ENCODE data around the gene KCNJ5.

DNA sequence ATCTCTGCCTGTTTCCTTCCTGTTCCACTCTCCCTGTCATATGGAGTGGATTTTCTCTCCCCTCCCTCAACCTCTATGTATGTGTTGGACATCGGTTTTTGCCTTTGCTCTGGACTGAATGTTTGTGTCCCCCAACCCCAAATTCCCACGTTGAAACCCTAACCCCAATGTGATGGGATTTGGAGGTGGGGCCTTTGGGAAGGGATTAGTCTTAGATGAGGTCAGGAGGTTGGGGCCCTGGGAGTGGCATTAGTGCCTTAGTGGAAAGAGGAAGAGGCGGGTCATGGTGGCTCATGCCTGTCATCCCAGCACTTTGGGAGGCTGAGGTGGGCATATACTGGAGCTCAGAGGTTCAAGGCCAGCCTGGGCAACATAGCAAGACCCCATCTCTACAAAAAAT lies 39.9 kb downstream of the KCNJ5 start:
- TF ChIP-seq, protein P1, sequence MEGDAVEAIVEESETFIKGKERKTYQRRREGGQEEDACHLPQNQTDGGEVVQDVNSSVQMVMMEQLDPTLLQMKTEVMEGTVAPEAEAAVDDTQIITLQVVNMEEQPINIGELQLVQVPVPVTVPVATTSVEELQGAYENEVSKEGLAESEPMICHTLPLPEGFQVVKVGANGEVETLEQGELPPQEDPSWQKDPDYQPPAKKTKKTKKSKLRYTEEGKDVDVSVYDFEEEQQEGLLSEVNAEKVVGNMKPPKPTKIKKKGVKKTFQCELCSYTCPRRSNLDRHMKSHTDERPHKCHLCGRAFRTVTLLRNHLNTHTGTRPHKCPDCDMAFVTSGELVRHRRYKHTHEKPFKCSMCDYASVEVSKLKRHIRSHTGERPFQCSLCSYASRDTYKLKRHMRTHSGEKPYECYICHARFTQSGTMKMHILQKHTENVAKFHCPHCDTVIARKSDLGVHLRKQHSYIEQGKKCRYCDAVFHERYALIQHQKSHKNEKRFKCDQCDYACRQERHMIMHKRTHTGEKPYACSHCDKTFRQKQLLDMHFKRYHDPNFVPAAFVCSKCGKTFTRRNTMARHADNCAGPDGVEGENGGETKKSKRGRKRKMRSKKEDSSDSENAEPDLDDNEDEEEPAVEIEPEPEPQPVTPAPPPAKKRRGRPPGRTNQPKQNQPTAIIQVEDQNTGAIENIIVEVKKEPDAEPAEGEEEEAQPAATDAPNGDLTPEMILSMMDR (IDR thresholded peaks at IDR 0.05), result no peak
- TF ChIP-seq ESRRA (IDR thresholded peaks at IDR 0.05; ENCODE audit: borderline replicate concordance, low read length) (no peak), SREBF2 (IDR thresholded peaks at IDR 0.05) (no peak), RAD21 (conservative IDR thresholded peaks at IDR 0.05 in 1 of 2, IDR thresholded peaks at IDR 0.05 in 1 of 2) (no peak), RFX5 (IDR thresholded peaks at IDR 0.05) (no peak), EP300 (IDR thresholded peaks at IDR 0.05) (no peak), PHF8 (IDR thresholded peaks at IDR 0.05; ENCODE audit: borderline replicate concordance, low read depth) (no peak)
- TF ChIP-seq, protein P2, sequence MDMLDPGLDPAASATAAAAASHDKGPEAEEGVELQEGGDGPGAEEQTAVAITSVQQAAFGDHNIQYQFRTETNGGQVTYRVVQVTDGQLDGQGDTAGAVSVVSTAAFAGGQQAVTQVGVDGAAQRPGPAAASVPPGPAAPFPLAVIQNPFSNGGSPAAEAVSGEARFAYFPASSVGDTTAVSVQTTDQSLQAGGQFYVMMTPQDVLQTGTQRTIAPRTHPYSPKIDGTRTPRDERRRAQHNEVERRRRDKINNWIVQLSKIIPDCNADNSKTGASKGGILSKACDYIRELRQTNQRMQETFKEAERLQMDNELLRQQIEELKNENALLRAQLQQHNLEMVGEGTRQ (IDR thresholded peaks at IDR 0.05), result no peak
- TF ChIP-seq, protein P3, sequence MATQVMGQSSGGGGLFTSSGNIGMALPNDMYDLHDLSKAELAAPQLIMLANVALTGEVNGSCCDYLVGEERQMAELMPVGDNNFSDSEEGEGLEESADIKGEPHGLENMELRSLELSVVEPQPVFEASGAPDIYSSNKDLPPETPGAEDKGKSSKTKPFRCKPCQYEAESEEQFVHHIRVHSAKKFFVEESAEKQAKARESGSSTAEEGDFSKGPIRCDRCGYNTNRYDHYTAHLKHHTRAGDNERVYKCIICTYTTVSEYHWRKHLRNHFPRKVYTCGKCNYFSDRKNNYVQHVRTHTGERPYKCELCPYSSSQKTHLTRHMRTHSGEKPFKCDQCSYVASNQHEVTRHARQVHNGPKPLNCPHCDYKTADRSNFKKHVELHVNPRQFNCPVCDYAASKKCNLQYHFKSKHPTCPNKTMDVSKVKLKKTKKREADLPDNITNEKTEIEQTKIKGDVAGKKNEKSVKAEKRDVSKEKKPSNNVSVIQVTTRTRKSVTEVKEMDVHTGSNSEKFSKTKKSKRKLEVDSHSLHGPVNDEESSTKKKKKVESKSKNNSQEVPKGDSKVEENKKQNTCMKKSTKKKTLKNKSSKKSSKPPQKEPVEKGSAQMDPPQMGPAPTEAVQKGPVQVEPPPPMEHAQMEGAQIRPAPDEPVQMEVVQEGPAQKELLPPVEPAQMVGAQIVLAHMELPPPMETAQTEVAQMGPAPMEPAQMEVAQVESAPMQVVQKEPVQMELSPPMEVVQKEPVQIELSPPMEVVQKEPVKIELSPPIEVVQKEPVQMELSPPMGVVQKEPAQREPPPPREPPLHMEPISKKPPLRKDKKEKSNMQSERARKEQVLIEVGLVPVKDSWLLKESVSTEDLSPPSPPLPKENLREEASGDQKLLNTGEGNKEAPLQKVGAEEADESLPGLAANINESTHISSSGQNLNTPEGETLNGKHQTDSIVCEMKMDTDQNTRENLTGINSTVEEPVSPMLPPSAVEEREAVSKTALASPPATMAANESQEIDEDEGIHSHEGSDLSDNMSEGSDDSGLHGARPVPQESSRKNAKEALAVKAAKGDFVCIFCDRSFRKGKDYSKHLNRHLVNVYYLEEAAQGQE (IDR thresholded peaks at IDR 0.05), result no peak
- TF ChIP-seq, protein P4, sequence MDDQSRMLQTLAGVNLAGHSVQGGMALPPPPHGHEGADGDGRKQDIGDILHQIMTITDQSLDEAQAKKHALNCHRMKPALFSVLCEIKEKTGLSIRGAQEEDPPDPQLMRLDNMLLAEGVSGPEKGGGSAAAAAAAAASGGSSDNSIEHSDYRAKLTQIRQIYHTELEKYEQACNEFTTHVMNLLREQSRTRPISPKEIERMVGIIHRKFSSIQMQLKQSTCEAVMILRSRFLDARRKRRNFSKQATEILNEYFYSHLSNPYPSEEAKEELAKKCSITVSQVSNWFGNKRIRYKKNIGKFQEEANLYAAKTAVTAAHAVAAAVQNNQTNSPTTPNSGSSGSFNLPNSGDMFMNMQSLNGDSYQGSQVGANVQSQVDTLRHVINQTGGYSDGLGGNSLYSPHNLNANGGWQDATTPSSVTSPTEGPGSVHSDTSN (IDR thresholded peaks at IDR 0.05), result no peak

Measured in A549 (cell line).